ENCODE measurements around the gene DICER1.

DNA sequence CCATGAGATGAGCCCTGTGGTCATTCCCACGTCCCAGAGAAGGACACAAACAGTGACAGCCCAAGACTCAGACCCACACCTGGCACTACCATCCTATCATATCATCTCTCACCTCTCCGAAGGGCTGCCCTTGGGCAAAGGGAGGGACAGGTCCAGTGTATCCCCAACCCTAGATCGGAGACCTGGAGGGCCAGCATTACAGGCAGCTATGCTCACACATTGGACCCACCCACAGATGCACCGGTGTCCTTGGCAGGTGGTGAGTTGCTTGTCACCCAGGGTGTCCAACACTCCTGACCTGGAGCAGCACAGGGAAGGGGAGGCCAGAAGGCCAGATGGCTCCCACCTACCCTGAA is 117.4 kb downstream of the DICER1 start:
- TF ChIP-seq, protein P1, sequence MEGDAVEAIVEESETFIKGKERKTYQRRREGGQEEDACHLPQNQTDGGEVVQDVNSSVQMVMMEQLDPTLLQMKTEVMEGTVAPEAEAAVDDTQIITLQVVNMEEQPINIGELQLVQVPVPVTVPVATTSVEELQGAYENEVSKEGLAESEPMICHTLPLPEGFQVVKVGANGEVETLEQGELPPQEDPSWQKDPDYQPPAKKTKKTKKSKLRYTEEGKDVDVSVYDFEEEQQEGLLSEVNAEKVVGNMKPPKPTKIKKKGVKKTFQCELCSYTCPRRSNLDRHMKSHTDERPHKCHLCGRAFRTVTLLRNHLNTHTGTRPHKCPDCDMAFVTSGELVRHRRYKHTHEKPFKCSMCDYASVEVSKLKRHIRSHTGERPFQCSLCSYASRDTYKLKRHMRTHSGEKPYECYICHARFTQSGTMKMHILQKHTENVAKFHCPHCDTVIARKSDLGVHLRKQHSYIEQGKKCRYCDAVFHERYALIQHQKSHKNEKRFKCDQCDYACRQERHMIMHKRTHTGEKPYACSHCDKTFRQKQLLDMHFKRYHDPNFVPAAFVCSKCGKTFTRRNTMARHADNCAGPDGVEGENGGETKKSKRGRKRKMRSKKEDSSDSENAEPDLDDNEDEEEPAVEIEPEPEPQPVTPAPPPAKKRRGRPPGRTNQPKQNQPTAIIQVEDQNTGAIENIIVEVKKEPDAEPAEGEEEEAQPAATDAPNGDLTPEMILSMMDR (IDR thresholded peaks at IDR 0.05): no peak
- TF ChIP-seq ZFX (IDR thresholded peaks at IDR 0.05; ENCODE audit: borderline replicate concordance): no peak
